Mesodermal cell (in vitro differentiated cells): ENCODE data around the gene NANOS1. TPM values are rescaled to one million over a fixed set of nuclear protein-coding genes. Genes with fewer than 3 reads are reported as not detected.

Experiments used
- H3K27ac ChIP-seq: 2 replicates; pipeline ENCODE4 v1.7.0; 2013; ENCODE audit warnings: mild to moderate bottlenecking, low read depth, low read length, moderate library complexity; ENCODE audit not compliant: severe bottlenecking
- H3K36me3 ChIP-seq: 2 replicates; pipeline ENCODE4 v1.7.1; 2013; ENCODE audit warnings: mild to moderate bottlenecking, low read length, moderate library complexity; ENCODE audit not compliant: control insufficient read depth, insufficient read depth
- H3K4me1 ChIP-seq: one replicate; pipeline ENCODE4 v1.7.1; 2013; ENCODE audit warnings: mild to moderate bottlenecking, low read length; ENCODE audit not compliant: insufficient read depth, control insufficient read depth, poor library complexity, severe bottlenecking
- H3K4me3 ChIP-seq: 2 replicates; pipeline ENCODE4 v1.7.0; 2013; ENCODE audit warnings: low read length, control low read depth, mild to moderate bottlenecking; ENCODE audit not compliant: insufficient read depth, poor library complexity, severe bottlenecking; ENCODE audit errors: extremely low read depth
- H3K9me3 ChIP-seq: 2 replicates; pipeline ENCODE4 v1.7.1; 2013; ENCODE audit warnings: mild to moderate bottlenecking, low read length, moderate library complexity; ENCODE audit not compliant: control insufficient read depth
- WGBS, 2 experiments: methylation state at CpG; one replicate each; pipeline ENCODE4 v1.1.5; 2013; ENCODE audit warnings: missing lambda C conversion rate in 2 of 2; ENCODE audit not compliant: insufficient coverage in 2 of 2; 5-methylcytosine and 5-hydroxymethylcytosine counted together
- polyA plus RNA-seq, 2 experiments: library from polyadenylated mRNA; stranded (reverse); fragments of 50-300 nt; gene quantifications; one replicate each; pipeline ENCODE4 v1.2.3, GENCODE V29; 2013

The NANOS1 gene
- polyA plus RNA-seq (2013, experiment 1 of 2) = 3.1 TPM
- 3.9 TPM for polyA plus RNA-seq (2013, experiment 2 of 2)

- Histone ChIP-seq H3K9me3 (no peaks in the 10 kb centered on the region), H3K36me3 (peaks cover 25% of the 10 kb centered on the region), H3K27ac (peak within 1 kb of the TSS; percentile 29), H3K4me3 (peak within 1 kb of the TSS; percentile 49), H3K4me1 (peaks cover 17% of the 10 kb centered on the region)
- WGBS, 2 experiments = 0 to 1% methylated on average over 83 to 90 of the region's 136 CpGs
Observed at GRCh38 chr10:119029613-119030420, at the start of gene NANOS1. Gene NANOS1, plus strand, starts transcription at chr10:119029714. Its CDS starts 88 bp downstream, at chr10:119029802.

- Histone ChIP-seq H3K4me3 (no peak overlapping the region), H3K9me3 (no peaks in the 10 kb centered on the region), H3K36me3 (no peaks in the 10 kb centered on the region), H3K27ac (no peak overlapping the region), H3K4me1 (no peaks in the 10 kb centered on the region)
- 91 to 95% methylated on average over 14 to 17 of the region's 17 CpGs for WGBS, 2 experiments
Observed at GRCh38 chr10:118980135-118980865, 49.2 kb upstream of the NANOS1 start.

- no peaks in the 10 kb centered on the region for H3K36me3 ChIP-seq
- WGBS, 2 experiments = 86 to 100% methylated on average over 4 to 5 of the region's 6 CpGs
- H3K4me3 ChIP-seq = no peak overlapping the region
- peaks cover 4% of the 10 kb centered on the region for H3K9me3 ChIP-seq
- H3K4me1 ChIP-seq = no peaks in the 10 kb centered on the region
- H3K27ac ChIP-seq = no peak overlapping the region
Observed at GRCh38 chr10:118980870-118981269, 48.6 kb upstream of the NANOS1 start.

DNA sequence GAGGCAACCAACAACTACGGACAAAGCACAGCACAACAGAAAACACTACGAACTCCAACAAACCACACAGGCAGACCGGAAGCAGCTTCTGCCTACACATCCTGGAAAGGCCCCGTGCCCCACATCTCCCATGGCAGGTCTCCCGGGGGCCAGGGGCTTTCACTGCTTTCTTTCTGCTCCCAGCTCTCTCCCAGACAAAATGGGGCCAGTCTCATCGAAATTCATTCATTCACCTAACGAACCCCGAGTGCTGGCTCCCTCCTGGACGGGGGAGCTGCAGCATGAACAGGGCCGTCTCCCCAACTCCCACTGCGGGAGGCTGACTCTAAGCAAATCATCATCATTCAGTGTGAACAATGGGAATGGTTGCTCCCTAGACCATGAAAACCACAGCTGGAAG, 47.6 kb upstream of the NANOS1 start:
- WGBS, 2 experiments = 85 to 87% methylated on average over 7 to 9 of the region's 11 CpGs
- Histone ChIP-seq H3K4me3 (no peak overlapping the region), H3K9me3 (peaks cover 7% of the 10 kb centered on the region), H3K27ac (no peak overlapping the region), H3K36me3 (no peaks in the 10 kb centered on the region), H3K4me1 (no peaks in the 10 kb centered on the region)

GRCh38 chr10:118982366-118982765, 47.1 kb upstream of the NANOS1 start:
- Histone ChIP-seq H3K9me3 (peaks cover 7% of the 10 kb centered on the region), H3K27ac (no peak overlapping the region), H3K36me3 (no peaks in the 10 kb centered on the region), H3K4me3 (no peak overlapping the region), H3K4me1 (no peaks in the 10 kb centered on the region)
- WGBS, 2 experiments = 70 to 78% methylated on average over 2 to 3 of the region's 4 CpGs

GRCh38 chr10:118983263-118983662, 46.3 kb upstream of the NANOS1 start:
- H3K9me3 ChIP-seq = peaks cover 7% of the 10 kb centered on the region
- H3K36me3 ChIP-seq = no peaks in the 10 kb centered on the region
- H3K4me3 ChIP-seq = no peak overlapping the region
- no peaks in the 10 kb centered on the region for H3K4me1 ChIP-seq
- no peak overlapping the region for H3K27ac ChIP-seq
- WGBS, 2 experiments = no CpG with 5 or more reads among the region's 1 CpG

- WGBS, 2 experiments = no CpG with 5 or more reads among the region's 2 CpGs
- no peak overlapping the region for H3K27ac ChIP-seq
- H3K4me3 ChIP-seq = no peak overlapping the region
- H3K4me1 ChIP-seq = no peaks in the 10 kb centered on the region
- H3K9me3 ChIP-seq = peaks cover 7% of the 10 kb centered on the region
- no peaks in the 10 kb centered on the region for H3K36me3 ChIP-seq
Observed at GRCh38 chr10:118985576-118985975, 43.9 kb upstream of the NANOS1 start.

DNA sequence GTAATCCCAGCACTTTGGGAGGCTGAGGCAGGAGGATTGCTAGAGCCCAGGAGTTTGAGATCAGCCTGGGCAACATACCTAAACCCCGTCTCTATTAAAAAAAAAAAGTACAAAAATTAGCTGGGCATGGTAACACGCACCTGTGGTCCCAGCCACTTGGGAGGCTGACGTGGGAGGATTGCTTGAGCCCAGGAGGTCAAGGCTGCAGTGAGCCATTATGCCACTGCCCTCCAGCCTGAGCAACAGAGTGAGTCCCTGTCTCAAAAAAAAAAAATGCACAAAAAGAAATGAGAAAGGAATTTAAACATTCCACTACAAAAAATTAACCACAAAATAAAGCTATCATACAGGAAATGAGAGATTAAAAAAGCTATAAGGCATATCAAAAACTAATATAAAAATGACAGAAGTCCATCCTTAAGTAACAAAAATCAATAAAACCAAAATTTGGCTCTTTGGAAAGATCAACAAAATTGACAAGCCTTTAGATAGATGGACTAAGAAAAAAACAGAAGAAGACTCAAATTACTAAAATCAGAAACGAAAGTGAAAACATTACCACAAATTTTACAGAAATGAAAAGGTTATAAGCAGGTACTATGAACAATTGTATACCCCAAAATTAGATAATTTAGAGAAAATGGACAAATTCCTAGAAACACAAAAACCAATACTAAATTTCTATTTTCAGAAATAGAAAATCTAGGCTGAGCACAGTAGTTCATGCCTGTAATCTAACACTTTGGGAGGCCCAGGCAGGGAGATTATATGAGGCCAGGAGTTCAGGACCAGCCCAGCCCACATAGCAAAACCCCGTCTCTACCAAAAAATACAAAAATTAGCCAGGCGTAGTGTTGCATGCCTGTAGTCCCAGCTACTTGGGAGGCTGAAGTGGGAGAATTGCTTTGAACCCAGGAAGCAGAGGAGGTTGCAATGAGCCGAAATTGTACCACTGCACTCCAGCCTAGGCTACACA, 42.4 kb upstream of the NANOS1 start:
- no peaks in the 10 kb centered on the region for H3K36me3 ChIP-seq
- 80 to 85% methylated on average over 3 of the region's 7 CpGs for WGBS, 2 experiments
- no peak overlapping the region for H3K4me3 ChIP-seq
- no peak overlapping the region for H3K27ac ChIP-seq
- H3K4me1 ChIP-seq = no peaks in the 10 kb centered on the region
- peaks cover 7% of the 10 kb centered on the region for H3K9me3 ChIP-seq

DNA sequence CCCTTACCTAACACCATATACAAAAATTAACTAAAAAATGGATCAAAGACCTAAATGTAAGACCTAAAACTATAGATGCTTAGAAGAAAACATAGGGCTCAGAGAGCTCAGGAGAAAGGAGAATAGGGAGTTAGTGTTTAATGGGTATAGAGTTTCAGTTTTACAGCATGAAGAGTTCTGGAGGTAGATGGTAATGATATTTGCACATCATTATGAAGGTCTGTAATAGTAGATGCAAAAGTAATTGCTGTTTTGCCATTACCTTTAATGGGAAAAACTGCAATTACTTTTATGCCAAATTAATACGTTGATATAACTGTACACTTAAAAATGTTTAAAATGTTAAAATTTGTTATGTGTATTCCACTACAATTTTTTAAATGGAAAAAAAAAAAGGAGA, 39.2 kb upstream of the NANOS1 start:
- no peak overlapping the region for H3K27ac ChIP-seq
- H3K36me3 ChIP-seq = no peaks in the 10 kb centered on the region
- no CpG with 5 or more reads among the region's 1 CpG for WGBS, 2 experiments
- H3K4me1 ChIP-seq = no peaks in the 10 kb centered on the region
- H3K4me3 ChIP-seq = no peak overlapping the region
- peaks cover 7% of the 10 kb centered on the region for H3K9me3 ChIP-seq

DNA sequence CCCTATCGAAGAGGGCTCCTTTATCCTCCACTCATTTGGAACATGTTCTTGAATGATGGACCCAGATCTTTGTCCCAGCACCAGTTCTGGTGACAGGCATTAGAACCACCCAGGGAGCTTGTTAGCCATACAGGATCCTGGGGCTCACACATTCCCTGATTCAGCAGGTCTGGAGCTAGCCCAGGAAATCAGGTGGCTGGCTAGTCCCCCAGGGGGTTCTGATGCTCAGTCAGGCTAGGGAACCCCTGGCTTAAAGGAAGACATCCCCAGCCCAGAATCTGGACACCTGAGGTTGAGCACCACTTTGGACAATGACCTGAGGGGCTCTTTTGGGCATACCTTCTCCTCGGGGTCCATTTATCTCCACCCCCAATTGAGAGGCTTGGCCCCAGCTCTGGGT, 37.0 kb upstream of the NANOS1 start:
- Histone ChIP-seq H3K36me3 (no peaks in the 10 kb centered on the region), H3K27ac (no peak overlapping the region), H3K4me3 (no peak overlapping the region), H3K9me3 (no peaks in the 10 kb centered on the region), H3K4me1 (no peaks in the 10 kb centered on the region)
- 60 to 80% methylated on average over 1 of the region's 2 CpGs for WGBS, 2 experiments
